Progenitor cell of endocrine pancreas (in vitro differentiated cells): ENCODE measurements around the gene CRB2. TPM values are rescaled to one million over a fixed set of nuclear protein-coding genes. Genes with fewer than 3 reads are reported as not detected.

Experiments used
- DNase-seq: peaks from one replicate; pipeline ENCODE4 v3.0.0; 2021; ENCODE audit warnings: low spot score; ENCODE audit not compliant: unreplicated experiment
- H3K27ac Mint-ChIP-seq: 2 replicates; pipeline ENCODE4 v1.8.0; 2021; ENCODE audit warnings: mild to moderate bottlenecking, moderate library complexity, mixed read lengths
- H3K27me3 Mint-ChIP-seq: 2 replicates; pipeline ENCODE4 v1.8.0; 2021; ENCODE audit warnings: mixed read lengths
- H3K36me3 Mint-ChIP-seq: 2 replicates; pipeline ENCODE4 v1.8.0; 2022; ENCODE audit warnings: mixed read lengths; ENCODE audit not compliant: insufficient read depth
- H3K4me1 Mint-ChIP-seq: 2 replicates; pipeline ENCODE4 v1.8.0; 2021; ENCODE audit warnings: low read depth, mixed read lengths
- H3K4me3 Mint-ChIP-seq: 2 replicates; pipeline ENCODE4 v1.8.0; 2021; ENCODE audit warnings: low read depth, mild to moderate bottlenecking, moderate library complexity, mixed read lengths
- H3K9me3 Mint-ChIP-seq: 2 replicates; pipeline ENCODE4 v1.8.0; 2021; ENCODE audit warnings: low read depth, mixed read lengths
- CTCF ChIP-seq: fragments of 200-600 bp; sonication (generic); IDR thresholded peaks from one replicate; pipeline ENCODE4 v1.5.0; 2021; ENCODE audit warnings: antibody characterized with exemption, mild to moderate bottlenecking; ENCODE audit not compliant: unreplicated experiment
- total RNA-seq: library from RNA; stranded (reverse); gene quantifications from 2 replicates; pipeline ENCODE4 v1.2.1, GENCODE V29; 2021

Gene CRB2
- total RNA-seq, 1 donor from 2014 or later: 8.4 TPM

- peaks cover 11% of the 10 kb centered on the region for H3K27me3 Mint-ChIP-seq
- no peak for TF ChIP-seq CTCF
- H3K9me3 Mint-ChIP-seq: no peaks in the 10 kb centered on the region
- no peak for DNase-seq
- no peak overlapping the region for H3K27ac Mint-ChIP-seq
- H3K36me3 Mint-ChIP-seq: no peaks in the 10 kb centered on the region
- no peaks in the 10 kb centered on the region for H3K4me1 Mint-ChIP-seq
- no peak overlapping the region for H3K4me3 Mint-ChIP-seq
These were observed 10.4 kb upstream of the CRB2 start for GRCh38 chr9:123345567-123345955.

DNA sequence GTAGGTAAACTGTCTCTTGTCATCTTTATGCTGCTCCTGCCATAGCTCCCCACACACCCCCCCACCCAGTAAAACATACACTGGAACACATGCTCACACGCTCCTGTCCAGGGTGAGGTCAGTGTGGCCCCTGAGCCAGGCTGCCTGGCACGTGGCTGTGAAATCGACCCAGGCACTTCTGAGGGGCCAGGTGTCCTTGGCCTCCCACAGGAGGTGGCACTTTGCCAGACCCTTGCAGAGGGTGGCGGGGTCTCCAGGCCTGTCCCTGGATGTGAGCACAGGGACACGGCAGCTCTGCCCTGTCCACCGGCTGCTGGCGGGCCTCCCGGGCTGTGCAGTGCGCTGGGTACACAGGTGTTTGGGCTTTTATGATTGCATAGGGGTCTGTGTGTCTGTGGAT lies 10.0 kb upstream of the CRB2 start:
- Mint-ChIP-seq H3K27me3 (peaks cover 15% of the 10 kb centered on the region), H3K9me3 (no peaks in the 10 kb centered on the region), H3K4me1 (no peaks in the 10 kb centered on the region), H3K27ac (no peak overlapping the region), H3K36me3 (no peaks in the 10 kb centered on the region), H3K4me3 (no peak overlapping the region)
- no peak for TF ChIP-seq CTCF
- no peak for DNase-seq

- Mint-ChIP-seq H3K27ac (no peak overlapping the region), H3K27me3 (peaks cover 20% of the 10 kb centered on the region), H3K4me3 (no peak overlapping the region), H3K9me3 (no peaks in the 10 kb centered on the region), H3K4me1 (no peaks in the 10 kb centered on the region), H3K36me3 (no peaks in the 10 kb centered on the region)
- no peak for TF ChIP-seq CTCF
- DNase-seq: no peak
These were observed 9.2 kb upstream of the CRB2 start for GRCh38 chr9:123346826-123347225.

DNA sequence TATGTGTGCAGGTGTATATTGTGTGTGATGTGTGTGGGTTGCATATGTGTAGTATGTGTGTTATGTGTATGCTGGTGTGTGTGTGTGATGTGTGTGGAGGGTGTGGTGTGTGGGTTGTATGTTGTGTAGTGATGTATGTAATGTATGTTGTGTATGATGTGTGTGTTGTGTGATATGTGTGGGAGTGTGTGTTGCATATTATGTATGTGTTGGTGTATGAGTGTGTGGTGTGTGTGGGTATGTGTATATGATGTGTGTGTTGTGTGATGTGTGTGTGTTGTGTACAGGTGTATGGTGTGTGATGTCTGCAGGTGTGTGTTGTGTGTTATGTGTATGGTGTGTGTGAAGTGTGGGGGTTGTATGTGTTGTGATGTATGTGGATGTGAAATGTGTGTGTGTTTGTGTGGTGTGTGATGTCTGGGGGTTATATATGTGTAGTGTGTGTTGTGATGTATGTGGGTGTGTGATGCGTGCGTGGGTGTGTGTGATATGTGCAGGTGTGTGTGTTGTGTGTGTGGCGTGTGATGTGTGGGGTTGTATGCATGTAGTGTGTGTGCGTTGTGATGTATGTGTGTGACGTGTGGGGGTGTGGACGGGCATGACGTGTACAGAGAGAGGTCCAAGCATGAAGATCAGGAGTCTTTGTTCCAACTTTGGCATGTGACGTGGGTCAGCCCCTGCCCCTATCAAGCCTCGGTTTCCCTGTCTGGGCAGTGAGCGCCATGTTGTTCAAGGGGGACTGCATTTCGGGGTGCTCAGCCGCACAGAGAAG lies 8.5 kb upstream of the CRB2 start:
- H3K27me3 Mint-ChIP-seq: peaks cover 22% of the 10 kb centered on the region
- H3K27ac Mint-ChIP-seq: no peak overlapping the region
- H3K4me1 Mint-ChIP-seq: no peaks in the 10 kb centered on the region
- DNase-seq: no peak
- TF ChIP-seq CTCF: no peak
- H3K36me3 Mint-ChIP-seq: no peaks in the 10 kb centered on the region
- H3K9me3 Mint-ChIP-seq: no peaks in the 10 kb centered on the region
- H3K4me3 Mint-ChIP-seq: no peak overlapping the region

DNA sequence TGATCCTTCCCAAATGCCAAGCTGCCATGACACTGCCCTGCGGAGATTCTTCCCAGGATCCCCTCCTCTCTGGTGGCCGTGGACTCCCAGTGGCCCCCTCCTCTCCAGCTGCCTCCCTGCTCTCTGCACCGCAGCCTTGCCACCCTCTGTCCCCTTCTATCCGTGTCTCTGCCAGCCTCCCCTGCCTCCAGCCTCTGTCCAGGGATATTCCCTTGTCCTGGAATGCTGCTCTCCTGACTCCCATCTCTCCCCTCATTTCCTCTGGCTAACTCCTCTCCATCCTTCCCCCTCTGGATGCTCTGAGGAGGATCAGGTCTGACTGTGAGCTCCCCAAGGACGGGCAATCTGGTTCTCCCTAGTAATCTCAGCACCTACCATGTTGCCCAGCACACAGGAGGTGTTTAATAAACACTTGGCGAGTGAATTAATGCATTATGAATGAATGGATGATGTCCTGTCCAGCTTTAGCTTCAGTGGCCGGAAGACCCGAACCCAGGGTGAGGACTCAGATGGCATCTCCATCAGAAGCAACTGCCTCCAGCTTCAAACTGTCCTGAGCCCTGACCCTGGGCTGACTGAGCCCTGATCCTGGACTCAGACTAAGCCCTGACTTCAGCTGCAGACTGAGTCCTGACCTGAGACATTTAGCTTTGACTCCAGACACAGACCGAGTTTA lies 7.5 kb upstream of the CRB2 start:
- Mint-ChIP-seq H3K4me1 (no peaks in the 10 kb centered on the region), H3K9me3 (no peaks in the 10 kb centered on the region), H3K27me3 (peaks cover 29% of the 10 kb centered on the region), H3K4me3 (no peak overlapping the region), H3K36me3 (no peaks in the 10 kb centered on the region), H3K27ac (no peak overlapping the region)
- TF ChIP-seq CTCF: no peak
- no peak for DNase-seq
